Ishikawa (cell line): ENCODE data around the gene EIF5.

ENCODE experiments used
- CEBPB ChIP-seq: IDR thresholded peaks from 2 replicates; pipeline ENCODE4 v1.6.1; 2012
- CREB1 ChIP-seq: IDR thresholded peaks from 2 replicates; pipeline ENCODE4 v1.6.1; 2012; ENCODE audit warnings: low read depth
- EGR1 ChIP-seq: IDR thresholded peaks from 2 replicates; pipeline ENCODE4 v1.6.1; 2012
- EP300 ChIP-seq: IDR thresholded peaks from 2 replicates; pipeline ENCODE4 v1.6.1; 2012; ENCODE audit warnings: borderline replicate concordance
- FOXM1 ChIP-seq: IDR thresholded peaks from 2 replicates; pipeline ENCODE4 v1.6.1; 2012; ENCODE audit warnings: low read depth, borderline replicate concordance
- MAX ChIP-seq: IDR thresholded peaks from 2 replicates; pipeline ENCODE4 v1.6.1; 2012
- NFIC ChIP-seq: IDR thresholded peaks from 2 replicates; pipeline ENCODE4 v1.6.1; 2012
- RAD21 ChIP-seq: IDR thresholded peaks from 2 replicates; pipeline ENCODE4 v1.6.1; 2012; ENCODE audit warnings: low read depth
- REST ChIP-seq: IDR thresholded peaks from 2 replicates; pipeline ENCODE4 v1.6.1; 2012; ENCODE audit warnings: low read depth, mild to moderate bottlenecking
- TAF1 ChIP-seq: IDR thresholded peaks from 2 replicates; pipeline ENCODE4 v1.6.1; 2012; ENCODE audit warnings: low read depth, mild to moderate bottlenecking
- TCF12 ChIP-seq: IDR thresholded peaks from 2 replicates; pipeline ENCODE4 v1.6.1; 2012; ENCODE audit warnings: low read depth
- TEAD4 ChIP-seq: IDR thresholded peaks from 2 replicates; pipeline ENCODE4 v1.6.1; 2012
- USF1 ChIP-seq: IDR thresholded peaks from 2 replicates; pipeline ENCODE4 v1.6.1; 2012
- YY1 ChIP-seq: IDR thresholded peaks from 2 replicates; pipeline ENCODE4 v1.6.1; 2012; ENCODE audit warnings: low read depth
- ZBTB7A ChIP-seq: IDR thresholded peaks from 2 replicates; pipeline ENCODE4 v1.6.1; 2012; ENCODE audit warnings: low read depth

The EIF5 gene

GRCh38 chr14:103341250-103342129 is 7.5 kb downstream of the EIF5 start:
- TF ChIP-seq NFIC, result no peak
- no peak for TF ChIP-seq EGR1
- no peak for TF ChIP-seq ZBTB7A
- TF ChIP-seq YY1, result no peak
- TF ChIP-seq TAF1, result no peak

- TF ChIP-seq REST (no peak), CEBPB (no peak), EGR1 (no peak), TCF12 (no peak), FOXM1 (no peak), TAF1 (no peak), RAD21 (no peak)
These were observed 9.3 kb downstream of the EIF5 start for GRCh38 chr14:103343164-103343879.

- no peak for TF ChIP-seq EGR1
- TF ChIP-seq NFIC, result no peak
- TF ChIP-seq CREB1, result no peak
- TF ChIP-seq EP300, result no peak
- no peak for TF ChIP-seq YY1
- no peak for TF ChIP-seq CEBPB
- TF ChIP-seq FOXM1, result no peak
- TF ChIP-seq ZBTB7A, result no peak
- no peak for TF ChIP-seq TCF12
- no peak for TF ChIP-seq TEAD4
- no peak for TF ChIP-seq REST
- no peak for TF ChIP-seq MAX
- TF ChIP-seq USF1, result no peak
- TF ChIP-seq RAD21, result no peak
- TF ChIP-seq TAF1, result no peak
These were observed 10.1 kb downstream of the EIF5 start for GRCh38 chr14:103343905-103344797.

GRCh38 chr14:103346286-103346685 is 12.2 kb downstream of the EIF5 start:
- no peak for TF ChIP-seq CEBPB
- TF ChIP-seq EP300, result no peak
- no peak for TF ChIP-seq REST
- no peak for TF ChIP-seq CREB1
- TF ChIP-seq MAX, result no peak
- no peak for TF ChIP-seq ZBTB7A
